ENCODE results near the gene RBM4B.

DNA sequence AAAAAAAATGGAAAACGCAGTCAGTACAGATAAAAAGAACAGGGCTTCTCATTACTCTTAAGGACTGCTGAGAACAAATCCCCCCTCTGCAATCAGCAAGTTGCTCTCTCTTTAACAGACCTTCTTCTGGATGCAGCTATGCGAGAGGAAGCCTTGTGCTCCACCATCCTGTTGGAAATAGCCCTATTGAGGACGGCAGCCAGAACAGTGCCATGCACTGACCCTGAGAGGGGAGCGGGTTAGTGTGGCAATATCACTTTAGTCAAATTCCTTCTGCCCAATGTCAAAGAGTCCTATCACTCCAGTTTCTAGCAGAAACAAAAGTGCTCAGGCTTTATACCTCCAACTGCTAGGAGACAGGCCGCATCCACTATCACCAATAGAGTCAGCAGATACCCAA is 6.9 kb downstream of the RBM4B start:
- TF ChIP-seq CTCF (IDR thresholded peaks at IDR 0.05) (no peak), POLR2AphosphoS5 (IDR thresholded peaks at IDR 0.05) (no peak), POLR2A (IDR thresholded peaks at IDR 0.05; ENCODE audit: low read depth) (no peak), EP300 (IDR thresholded peaks at IDR 0.05) (no peak)
